Ascending aorta (tissue), 2 donors: ENCODE measurements around the gene MFSD11. TPM values are rescaled to one million over a fixed set of nuclear protein-coding genes. Genes with fewer than 3 reads are reported as not detected.

Experiments used
- DNase-seq, 2 donors: peaks; one replicate each; pipeline ENCODE4 v3.0.0-alpha.2; 2019; ENCODE audit warnings: low spot score in 2 of 2
- H3K27ac ChIP-seq, 2 donors: fragments of 200-600 bp; sonication (generic); one replicate each; pipeline ENCODE4 v1.5.1; 2016 to 2017; ENCODE audit warnings: mild to moderate bottlenecking in 1 of 2
- H3K27me3 ChIP-seq: fragments of 200-600 bp; sonication (generic); one replicate; pipeline ENCODE4 v1.5.1; 2017
- H3K36me3 ChIP-seq, 2 donors: fragments of 200-600 bp; sonication (generic); one replicate each; pipeline ENCODE4 v1.5.1; 2016
- H3K4me1 ChIP-seq, 2 donors: fragments of 200-600 bp; sonication (generic); one replicate each; pipeline ENCODE4 v1.5.1; 2016 to 2017; ENCODE audit warnings: mild to moderate bottlenecking in 1 of 2
- H3K4me3 ChIP-seq, 2 donors: fragments of 200-600 bp; sonication (generic); one replicate each; pipeline ENCODE4 v1.5.1; 2016 to 2017; ENCODE audit warnings: mild to moderate bottlenecking in 1 of 2
- H3K9me3 ChIP-seq, 2 donors: fragments of 200-600 bp; sonication (generic); one replicate each; pipeline ENCODE4 v1.5.1; 2016
- intact Hi-C: fragments of 100-400 bp; cut with DNase I; formaldehyde crosslinking; loops from one replicate; pipeline ENCODE4 v1.15.1; 2023
- total RNA-seq: library from RNA; depleted of rRNA; stranded (reverse); fragments of >200 nt; gene quantifications from one replicate; pipeline ENCODE4 v1.1.0, GENCODE V29; 2016
- TF ChIP-seq, protein P1 (sequence below), 3 experiments: fragments of 200-600 bp in 2 of 3; fragments of 450-650 bp in 1 of 3; sonication (generic) in 2 of 3; IDR thresholded peaks; one replicate each; pipeline ENCODE4 v1.5.1; 2016 to 2019; ENCODE audit warnings: antibody characterized with exemption in 3 of 3, mild to moderate bottlenecking in 1 of 3, moderate library complexity in 1 of 3

The MFSD11 gene
- 13.4 TPM for total RNA-seq

DNA sequence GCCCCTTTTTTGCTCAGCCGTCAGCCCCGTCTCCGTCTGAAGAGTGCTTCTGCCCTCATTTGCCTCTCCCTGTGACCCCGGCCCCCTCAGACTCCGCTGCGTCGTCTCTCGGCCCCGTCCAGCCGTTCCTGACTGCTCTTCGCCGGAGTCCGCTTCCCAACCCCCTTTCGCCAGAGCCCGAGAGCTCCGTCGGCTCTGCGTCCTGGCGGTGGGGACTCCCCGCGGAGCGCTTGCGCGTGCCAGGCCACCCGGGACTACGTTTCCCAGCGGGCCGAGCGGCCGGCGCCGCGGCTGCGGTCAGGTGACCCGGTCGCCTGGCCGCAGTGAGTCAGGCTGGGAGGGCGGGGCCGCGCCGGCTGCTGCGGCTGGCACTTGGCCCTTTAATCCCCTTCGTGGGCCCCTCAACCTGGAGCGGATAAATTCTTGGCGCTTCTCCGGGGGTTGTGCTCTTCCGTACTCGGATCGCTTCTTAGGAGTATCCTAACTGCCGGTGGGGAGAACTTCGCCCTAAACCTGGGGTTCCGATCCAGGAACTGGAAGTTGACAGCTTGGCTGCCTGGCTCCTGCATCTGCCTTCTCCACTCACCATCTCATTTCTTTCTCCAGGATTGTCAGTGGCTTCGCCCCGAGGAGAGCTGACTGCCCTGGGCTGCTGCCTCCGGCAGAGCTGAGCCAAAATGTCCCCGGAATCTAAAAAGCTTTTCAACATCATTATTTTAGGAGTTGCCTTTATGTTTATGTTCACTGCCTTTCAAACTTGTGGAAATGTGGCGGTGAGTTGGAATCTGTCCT lies at the start of gene MFSD11:
Gene MFSD11, plus strand, starts transcription at position 444 of the 792 bp plus-strand sequence. Its CDS starts 234 bp downstream, at position 678.
- no peaks in the 10 kb centered on the region for H3K27me3 ChIP-seq
- H3K4me1 ChIP-seq: peaks cover 5 to 47% of the 10 kb centered on the region in 2 donors
- no peaks in the 10 kb centered on the region for H3K9me3 ChIP-seq
- H3K27ac ChIP-seq: peak within 1 kb of the TSS; percentile 95 to 98
- TF ChIP-seq, protein P1, sequence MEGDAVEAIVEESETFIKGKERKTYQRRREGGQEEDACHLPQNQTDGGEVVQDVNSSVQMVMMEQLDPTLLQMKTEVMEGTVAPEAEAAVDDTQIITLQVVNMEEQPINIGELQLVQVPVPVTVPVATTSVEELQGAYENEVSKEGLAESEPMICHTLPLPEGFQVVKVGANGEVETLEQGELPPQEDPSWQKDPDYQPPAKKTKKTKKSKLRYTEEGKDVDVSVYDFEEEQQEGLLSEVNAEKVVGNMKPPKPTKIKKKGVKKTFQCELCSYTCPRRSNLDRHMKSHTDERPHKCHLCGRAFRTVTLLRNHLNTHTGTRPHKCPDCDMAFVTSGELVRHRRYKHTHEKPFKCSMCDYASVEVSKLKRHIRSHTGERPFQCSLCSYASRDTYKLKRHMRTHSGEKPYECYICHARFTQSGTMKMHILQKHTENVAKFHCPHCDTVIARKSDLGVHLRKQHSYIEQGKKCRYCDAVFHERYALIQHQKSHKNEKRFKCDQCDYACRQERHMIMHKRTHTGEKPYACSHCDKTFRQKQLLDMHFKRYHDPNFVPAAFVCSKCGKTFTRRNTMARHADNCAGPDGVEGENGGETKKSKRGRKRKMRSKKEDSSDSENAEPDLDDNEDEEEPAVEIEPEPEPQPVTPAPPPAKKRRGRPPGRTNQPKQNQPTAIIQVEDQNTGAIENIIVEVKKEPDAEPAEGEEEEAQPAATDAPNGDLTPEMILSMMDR (IDR thresholded peaks at IDR 0.05): no peak
- H3K36me3 ChIP-seq: peaks cover 24 to 39% of the 10 kb centered on the region in 2 donors
- H3K4me3 ChIP-seq: peak within 1 kb of the TSS; percentile 92 to 97
- intact Hi-C loops: loop anchor here (1.0 to 10.0 kb wide), 3 partner anchors 12 to 667 kb away; partner anchors contain the start of genes JMJD6 and METTL23
- DNase-seq: peak; percentile 64 to 94

- intact Hi-C loops: loop anchor here (5.0 kb wide), 1 partner anchor 39 kb away; the partner anchor contains the start of genes JMJD6 and METTL23
These were observed 49.7 kb upstream of the MFSD11 start for GRCh38 chr17:76688165-76688622.

DNA sequence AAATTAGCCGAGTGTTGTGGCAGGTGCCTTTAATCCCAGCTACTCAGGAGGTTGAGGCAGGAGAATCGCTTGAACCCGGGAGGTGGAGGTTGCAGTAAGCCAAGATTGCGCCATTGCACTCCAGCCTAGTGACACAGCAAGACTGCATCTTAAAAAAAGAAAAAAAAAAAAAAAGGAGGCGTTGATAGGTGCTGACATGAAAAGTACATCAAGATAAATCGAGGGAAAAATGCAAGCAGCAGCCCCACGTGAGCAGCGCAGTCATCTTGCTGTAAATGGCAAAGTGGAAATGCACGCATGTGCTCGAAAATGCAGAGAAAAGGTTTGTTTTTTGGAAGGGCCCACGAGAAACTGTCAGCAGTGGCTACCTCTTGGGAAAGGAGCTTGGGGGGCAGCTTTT lies 48.1 kb upstream of the MFSD11 start:
- peak overlapping the region in 1 of 2 donors; percentile 89 for H3K27ac ChIP-seq
- H3K27me3 ChIP-seq: no peaks in the 10 kb centered on the region
- peaks cover 4 to 17% of the 10 kb centered on the region in 2 donors for H3K36me3 ChIP-seq
- TF ChIP-seq, protein P1 (IDR thresholded peaks at IDR 0.05): no peak
- no peak overlapping the region for H3K4me3 ChIP-seq
- no peak for DNase-seq
- intact Hi-C loops: loop anchor here (5.0 kb wide), 1 partner anchor 37 kb away; the partner anchor contains the start of genes JMJD6 and METTL23
- no peaks in the 10 kb centered on the region for H3K9me3 ChIP-seq
- peaks cover 9 to 54% of the 10 kb centered on the region in 2 donors for H3K4me1 ChIP-seq

More at GRCh38 chr17:76688165-76688622, 49.7 kb upstream of the MFSD11 start:
- Histone ChIP-seq H3K4me3 (peak overlapping the region in 1 of 2 donors; percentile 21), H3K9me3 (no peaks in the 10 kb centered on the region), H3K36me3 (peaks cover 20 to 34% of the 10 kb centered on the region in 2 donors), H3K4me1 (peaks cover 9 to 42% of the 10 kb centered on the region in 2 donors), H3K27ac (peak overlapping the region; percentile 89 to 91), H3K27me3 (no peaks in the 10 kb centered on the region)
- TF ChIP-seq, protein P1 (IDR thresholded peaks at IDR 0.05): peak in 2 of 3 experiments; percentile 13 to 38
- peak in 1 of 2 donors; percentile 66 for DNase-seq

- intact Hi-C loops: no loop called here
- H3K27ac ChIP-seq: peak overlapping the region in 1 of 2 donors; percentile 33
- TF ChIP-seq, protein P1 (IDR thresholded peaks at IDR 0.05): no peak
- DNase-seq: no peak
- H3K36me3 ChIP-seq: peaks cover 0 to 8% of the 10 kb centered on the region in 2 donors
- no peaks in the 10 kb centered on the region for H3K9me3 ChIP-seq
- H3K4me3 ChIP-seq: no peak overlapping the region
- H3K4me1 ChIP-seq: peaks cover 12 to 61% of the 10 kb centered on the region in 2 donors
- no peaks in the 10 kb centered on the region for H3K27me3 ChIP-seq
These were observed 47.2 kb upstream of the MFSD11 start for GRCh38 chr17:76690596-76691280.

DNA sequence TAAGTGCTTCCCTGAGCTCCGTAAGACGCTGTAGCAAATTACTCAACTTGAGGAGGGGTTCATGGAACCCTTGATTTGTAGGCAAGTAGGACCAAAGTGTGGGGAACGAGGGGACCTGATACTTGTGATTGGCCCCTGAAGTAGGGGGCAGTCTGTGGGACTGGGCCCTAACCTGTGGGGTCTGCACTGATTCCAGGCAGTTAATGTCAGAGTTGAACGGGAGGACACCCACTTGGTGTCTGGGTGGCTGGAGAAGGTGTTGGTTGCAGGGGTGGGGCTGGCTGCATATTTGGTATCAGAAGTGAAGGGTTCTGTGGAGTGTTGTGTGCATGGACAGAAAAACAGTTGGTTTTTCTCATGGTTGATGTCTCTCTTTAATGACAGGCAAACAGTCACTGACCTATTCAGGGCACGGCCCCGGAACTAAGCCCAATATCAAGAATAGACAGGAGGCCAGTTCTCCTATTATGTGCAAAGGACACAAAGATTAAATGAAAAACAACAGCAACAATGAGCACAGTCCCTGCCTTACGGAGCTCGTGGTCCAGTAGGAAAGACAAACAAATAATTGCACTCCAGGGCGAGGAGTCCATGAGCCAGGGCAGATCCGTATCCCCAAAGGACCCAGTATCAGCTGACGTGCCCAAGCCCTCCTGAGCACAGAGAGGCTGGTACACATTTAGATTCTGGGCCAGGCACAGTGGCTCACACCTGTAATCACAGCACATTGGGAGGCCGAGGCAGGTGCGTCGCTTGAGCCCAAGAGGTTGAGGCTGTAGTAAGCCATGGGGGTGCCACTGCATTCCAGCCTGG lies 46.3 kb upstream of the MFSD11 start:
- Histone ChIP-seq H3K9me3 (no peaks in the 10 kb centered on the region), H3K27ac (peak overlapping the region; percentile 1 to 33), H3K4me3 (no peak overlapping the region), H3K36me3 (peaks cover 0 to 5% of the 10 kb centered on the region in 2 donors), H3K27me3 (no peaks in the 10 kb centered on the region), H3K4me1 (peaks cover 14 to 67% of the 10 kb centered on the region in 2 donors)
- no peak for DNase-seq
- TF ChIP-seq, protein P1 (IDR thresholded peaks at IDR 0.05): no peak
- intact Hi-C loops: no loop called here
